Measurements from ENCODE around the gene GCAT.
"Not testable (repeated sequence)": the region's sequence is repeated elsewhere in the genome, so short reads cannot be mapped to it uniquely, and the experiment has no call there.

GCAT gene

DNA sequence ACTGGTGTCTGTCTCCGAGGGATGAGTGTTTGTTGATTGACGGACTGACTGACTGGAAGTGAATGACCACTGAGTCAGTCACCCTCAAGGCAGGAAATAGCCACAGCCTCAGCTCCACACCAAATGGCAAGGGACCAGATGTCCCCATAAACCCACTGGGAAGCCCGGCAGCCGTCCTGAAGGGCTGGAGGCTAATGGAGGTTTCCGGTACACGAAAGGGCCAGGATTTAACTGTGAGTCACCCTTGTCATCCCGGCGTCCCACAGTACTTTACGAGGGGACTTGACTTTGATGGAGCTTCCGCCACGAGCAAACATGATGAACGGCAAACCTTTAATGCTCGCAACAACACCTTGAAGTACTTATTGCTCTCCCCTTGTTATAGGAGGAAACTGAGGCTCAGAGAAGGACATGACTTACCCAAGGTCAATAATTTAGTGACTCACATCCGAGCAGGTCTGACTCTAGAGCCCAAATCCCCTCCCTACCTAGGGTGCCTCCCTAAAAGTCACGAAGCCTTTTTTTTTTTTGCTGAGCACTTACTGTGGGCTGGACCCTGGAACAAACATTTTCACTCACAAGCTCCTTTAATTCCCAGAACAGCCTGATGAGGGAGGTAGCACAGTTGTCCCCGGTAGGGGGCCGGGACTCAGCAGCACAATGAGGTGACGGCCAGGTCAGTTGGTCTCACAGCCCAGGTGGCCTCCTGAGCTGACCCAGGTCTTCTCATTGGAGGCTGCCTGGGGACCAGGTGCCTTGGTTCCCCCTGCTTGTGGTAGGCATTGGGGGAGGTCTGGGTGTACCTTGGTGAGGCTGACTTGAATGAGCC is 25.2 kb upstream of the GCAT start:
- DNase-seq, result no peak

- no peak for DNase-seq
Observed at GRCh38 chr22:37784829-37785495, 22.8 kb upstream of the GCAT start.

DNA sequence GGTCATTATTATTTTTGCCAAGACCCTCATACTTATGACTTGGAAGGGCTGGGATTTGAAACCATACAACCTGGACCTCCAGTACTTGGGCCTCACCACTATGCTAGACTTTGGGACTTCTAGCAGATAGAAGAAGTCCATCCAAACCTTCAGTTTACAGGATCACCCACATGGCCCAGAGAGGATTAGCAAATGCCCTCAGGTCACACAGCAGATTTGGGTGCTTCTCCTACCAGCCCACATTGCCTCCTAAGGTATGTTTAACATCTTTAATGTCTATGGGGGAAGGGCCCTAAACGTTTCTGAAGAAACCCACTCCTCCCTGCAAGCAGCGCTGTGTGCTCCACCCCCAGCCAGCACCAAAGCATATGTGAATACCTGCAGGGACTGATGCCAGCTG is 17.5 kb upstream of the GCAT start:
- DNase-seq, result no peak

- no peak for DNase-seq
Observed at GRCh38 chr22:37792494-37792893, 15.2 kb upstream of the GCAT start.

DNA sequence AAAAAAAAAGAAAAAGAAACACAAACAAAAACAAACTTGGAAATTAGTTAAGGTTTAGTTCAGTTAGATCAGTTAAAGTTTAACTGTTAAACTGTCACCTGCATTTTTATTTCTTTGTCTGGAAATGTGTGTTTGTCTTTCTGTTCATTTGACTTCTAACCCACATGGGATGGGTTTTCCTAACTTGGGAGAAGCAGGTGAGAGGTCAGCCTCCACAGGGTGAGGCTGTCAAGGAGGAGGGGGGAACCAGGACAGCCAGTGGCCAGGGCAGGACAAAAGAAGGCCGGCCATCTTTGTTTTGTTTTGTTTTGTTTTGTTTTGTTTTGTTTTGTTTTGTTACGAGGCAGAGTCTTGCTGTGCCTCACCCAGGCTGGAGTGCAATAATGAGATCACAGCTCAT is 13.4 kb upstream of the GCAT start:
- no peak for DNase-seq

GRCh38 chr22:37796079-37796478 is 11.7 kb upstream of the GCAT start:
- DNase-seq, result no peak

DNA sequence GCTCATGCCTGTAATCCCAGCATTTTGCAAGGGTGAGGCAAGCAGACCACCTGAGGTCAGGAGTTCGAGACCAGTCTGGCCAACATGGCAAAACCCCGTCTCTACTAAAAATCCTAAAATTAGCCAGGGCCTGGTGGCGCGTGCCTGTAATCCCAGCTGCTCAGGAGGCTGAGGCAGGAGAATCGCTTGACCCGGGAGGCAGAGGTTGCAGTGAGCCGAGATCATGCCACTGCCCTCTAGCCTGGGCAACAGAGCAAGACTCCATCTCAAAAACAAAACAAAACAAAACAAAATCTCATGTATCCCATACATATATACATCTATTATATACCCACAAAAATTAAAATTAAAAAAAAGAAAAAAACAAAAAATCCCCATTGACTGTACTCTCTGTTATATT is 10.5 kb upstream of the GCAT start:
- DNase-seq, result not testable (repeated sequence)

- DNase-seq, result no peak
Observed at GRCh38 chr22:37797874-37798500, 9.7 kb upstream of the GCAT start.

DNA sequence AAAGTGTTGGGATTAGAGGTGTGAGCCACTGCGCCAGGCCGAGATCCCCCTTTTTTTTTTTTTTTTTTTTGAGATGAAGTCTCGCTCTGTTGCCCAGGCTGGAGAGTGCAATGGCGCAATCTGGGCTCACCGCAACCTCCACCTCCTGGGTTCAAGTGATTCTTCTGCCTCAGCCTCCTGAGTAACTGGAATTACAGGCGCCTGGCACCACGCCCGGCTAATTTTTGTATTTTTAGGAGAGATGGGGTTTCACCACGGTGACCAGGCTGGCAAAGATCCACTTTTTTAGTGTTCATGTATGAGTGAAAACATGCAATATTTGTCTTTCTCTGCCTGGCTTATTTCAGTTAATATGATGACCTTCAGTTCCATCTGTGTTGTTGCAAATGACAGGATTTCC is 7.8 kb upstream of the GCAT start:
- DNase-seq, result not testable (repeated sequence)

- DNase-seq, result no peak
Observed at GRCh38 chr22:37801946-37802309, 5.8 kb upstream of the GCAT start.

DNA sequence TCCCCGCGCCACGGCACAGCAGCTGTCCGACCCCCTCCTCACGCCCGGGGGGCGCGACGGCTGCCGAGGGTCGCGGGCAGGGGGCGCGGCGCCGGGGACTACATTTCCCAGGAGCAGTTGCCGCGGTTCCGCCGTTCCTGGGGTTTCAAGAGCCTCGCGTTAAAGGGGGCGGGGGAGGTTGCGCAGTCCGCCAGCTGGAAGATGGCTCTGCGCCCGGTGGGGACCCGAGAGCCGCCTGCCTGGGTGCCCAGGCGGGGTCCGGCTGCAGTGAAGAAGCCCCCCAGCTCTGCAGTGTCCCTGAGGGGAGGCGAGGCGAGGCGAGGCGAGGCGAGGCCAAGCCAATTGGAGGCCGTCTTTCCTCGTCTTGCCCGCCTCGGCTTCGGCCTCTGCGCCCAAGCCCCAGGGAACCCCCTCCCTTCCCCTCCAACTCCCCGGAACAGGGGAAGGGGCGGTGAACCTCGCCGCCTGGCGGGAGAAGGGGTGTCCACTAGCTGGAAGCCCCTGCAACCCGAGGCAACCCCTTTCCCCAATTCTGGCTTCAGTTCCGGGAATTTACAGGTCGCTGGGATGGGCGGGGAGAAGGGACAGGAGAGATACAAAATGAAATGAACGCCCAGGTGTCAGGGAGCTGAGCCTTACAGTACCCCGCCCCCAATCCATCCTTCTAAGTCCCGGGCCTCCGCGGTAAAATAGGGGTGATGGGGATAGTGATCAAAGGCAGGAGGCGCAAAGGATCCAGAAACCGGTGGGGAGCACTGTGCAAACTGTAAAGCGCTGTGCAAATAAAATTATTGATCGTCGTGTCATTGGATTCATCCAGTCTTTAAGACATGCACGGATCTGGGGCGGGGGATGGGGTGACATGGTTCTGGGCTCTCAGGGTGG is 5.2 kb upstream of the GCAT start:
- peak; percentile 34 to 36 for DNase-seq

GRCh38 chr22:37803195-37803638 is 4.5 kb upstream of the GCAT start:
- no peak for DNase-seq

DNA sequence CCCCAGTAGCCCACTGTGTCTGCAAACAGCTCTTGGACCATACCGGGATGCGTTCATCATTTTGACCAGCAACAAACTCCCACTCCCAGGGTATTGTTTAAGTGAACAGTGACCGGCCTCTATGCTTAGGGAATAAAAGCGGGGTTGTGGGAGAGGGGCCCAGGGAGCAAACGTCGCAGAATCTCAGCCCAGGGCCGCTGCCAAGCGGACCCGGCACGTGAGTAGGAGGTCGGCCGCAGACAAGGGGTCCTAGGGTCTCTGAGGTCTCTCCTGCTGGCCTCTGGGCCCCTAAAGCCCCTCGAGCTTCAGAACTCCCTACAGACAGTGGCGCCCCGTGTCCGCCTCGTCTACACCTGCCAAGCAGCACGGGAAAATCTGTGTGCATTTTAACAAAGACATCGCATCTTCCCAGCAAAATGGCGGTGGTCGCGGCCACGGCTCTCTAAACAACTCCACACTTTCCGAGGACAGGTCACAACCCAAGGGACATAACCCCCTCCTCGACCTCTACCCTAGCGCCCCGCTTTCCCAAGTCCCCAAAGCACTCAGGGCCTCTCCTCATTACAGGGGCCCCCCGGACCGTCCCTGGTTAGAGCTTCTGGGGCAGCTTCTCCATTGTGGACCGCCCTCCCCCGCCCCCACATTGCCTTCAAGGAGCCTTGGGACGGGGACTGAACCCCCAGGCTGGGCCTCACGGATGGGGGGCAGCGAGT is 3.9 kb upstream of the GCAT start:
- no peak for DNase-seq

DNA sequence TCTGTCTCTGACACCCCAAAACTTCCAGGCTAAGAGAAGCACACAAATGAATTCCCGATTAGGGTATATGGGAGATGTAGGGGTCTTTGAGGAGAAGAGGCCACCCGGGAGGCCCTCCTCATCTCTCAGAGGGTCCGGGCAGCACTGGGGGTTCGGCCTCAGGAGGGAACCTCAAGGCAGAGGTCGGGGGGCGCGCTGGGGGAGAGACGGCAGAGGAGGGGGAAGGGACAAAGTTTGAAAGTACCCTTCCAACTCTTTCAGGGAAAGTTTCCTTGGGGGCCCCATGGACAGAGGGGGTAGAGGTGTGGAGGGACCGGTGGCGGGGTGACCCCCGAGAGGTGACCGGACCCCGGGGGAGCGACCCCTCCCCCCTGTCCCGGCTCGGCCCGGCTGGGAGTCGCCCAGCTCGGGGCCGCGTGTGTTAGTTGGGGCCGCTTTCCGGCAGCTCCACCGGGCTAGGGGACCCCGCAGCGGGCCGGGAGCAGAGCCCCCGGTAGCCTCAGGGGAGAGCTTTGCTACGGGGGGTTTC is 3.3 kb upstream of the GCAT start:
- DNase-seq, result no peak

DNA sequence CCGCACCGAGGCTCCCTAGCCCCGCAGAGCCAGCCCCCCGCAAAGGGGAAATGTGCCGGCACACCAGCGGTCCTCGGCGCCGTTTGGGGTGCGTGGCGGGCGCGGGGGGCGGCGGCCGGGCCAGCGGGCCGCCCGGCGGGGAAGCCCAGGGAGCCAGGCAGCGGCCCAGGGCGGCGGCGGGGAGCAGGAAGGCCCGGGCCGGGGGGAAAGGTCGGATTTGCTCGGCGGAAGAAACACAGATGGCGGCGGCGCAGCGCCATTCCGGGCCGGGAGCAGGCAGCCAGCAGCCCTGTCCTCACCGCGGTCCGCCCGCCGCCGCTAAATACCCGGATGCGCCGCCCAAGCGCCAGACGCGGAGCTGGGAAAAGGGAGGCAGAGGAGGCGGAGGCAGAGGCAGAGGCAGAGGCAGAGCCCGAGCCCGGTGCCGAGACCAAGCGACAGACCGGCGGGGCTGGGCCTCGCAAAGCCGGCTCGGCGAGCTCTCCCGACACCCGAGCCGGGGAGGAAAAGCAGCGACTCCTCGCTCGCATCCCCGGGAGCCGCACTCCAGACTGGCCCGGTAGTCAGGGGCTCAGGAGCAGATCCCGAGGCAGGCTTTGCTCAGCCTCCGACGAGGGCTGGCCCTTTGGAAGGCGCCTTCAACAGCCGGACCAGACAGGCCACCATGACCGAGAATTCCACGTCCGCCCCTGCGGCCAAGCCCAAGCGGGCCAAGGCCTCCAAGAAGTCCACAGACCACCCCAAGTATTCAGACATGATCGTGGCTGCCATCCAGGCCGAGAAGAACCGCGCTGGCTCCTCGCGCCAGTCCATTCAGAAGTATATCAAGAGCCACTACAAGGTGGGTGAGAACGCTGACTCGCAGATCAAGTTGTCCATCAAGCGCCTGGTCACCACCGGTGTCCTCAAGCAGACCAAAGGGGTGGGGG is 2.6 kb upstream of the GCAT start:
- peak; percentile 63 to 78 for DNase-seq

DNA sequence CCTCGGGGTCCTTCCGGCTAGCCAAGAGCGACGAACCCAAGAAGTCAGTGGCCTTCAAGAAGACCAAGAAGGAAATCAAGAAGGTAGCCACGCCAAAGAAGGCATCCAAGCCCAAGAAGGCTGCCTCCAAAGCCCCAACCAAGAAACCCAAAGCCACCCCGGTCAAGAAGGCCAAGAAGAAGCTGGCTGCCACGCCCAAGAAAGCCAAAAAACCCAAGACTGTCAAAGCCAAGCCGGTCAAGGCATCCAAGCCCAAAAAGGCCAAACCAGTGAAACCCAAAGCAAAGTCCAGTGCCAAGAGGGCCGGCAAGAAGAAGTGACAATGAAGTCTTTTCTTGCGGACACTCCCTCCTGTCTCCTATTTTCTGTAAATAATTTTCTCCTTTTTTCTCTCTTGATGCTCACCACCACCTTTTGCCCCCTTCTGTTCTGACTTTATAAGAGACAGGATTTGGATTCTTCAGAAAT is 1.9 kb upstream of the GCAT start:
- DNase-seq, result no peak

DNA sequence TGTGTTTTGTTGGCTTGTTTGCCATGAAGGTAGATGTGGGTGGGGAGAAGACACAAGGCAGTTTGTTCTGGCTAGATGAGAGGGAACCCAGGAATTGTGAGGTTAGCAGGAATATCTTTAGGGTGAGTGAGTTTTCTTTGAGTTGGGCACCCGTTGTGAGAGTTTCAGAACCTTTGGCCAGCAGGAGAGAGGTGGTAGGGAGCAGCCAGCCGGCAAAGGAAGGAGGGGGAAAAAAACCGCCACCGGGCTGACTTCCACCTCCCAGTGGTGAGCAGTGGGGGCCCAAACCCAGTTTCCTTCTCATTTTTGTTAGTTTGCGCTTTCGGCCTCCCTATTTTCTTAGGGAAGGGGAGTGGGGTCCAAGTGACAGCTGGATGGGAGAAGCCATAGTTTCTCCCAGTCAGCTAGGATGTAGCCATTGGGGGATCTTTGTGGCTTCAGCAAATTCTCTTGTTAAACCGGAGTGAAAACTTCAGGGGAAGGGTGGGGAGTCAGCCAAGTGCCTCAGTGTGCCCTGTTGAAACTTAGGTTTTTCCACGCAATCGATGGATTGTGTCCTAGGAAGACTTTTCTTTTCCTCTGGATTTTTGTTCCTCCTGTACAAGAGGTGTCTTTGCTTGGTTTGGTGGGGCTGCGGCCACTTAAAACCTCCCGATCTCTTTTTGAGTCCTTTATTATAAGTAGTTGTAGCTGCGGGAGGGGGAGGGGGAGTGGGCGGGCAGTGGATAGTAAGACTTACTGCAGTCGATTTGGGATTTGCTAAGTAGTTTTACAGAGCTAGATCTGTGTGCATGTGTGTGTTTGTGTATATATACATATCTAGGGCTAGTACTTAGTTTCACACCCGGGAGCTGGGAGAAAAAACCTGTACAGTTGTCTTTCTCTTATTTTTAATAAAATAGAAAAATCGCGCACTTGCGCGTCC is 1.1 kb upstream of the GCAT start:
- DNase-seq, result no peak

- no peak for DNase-seq
Observed at GRCh38 chr22:37808294-37808657, 542 bp downstream of the GCAT start.

DNA sequence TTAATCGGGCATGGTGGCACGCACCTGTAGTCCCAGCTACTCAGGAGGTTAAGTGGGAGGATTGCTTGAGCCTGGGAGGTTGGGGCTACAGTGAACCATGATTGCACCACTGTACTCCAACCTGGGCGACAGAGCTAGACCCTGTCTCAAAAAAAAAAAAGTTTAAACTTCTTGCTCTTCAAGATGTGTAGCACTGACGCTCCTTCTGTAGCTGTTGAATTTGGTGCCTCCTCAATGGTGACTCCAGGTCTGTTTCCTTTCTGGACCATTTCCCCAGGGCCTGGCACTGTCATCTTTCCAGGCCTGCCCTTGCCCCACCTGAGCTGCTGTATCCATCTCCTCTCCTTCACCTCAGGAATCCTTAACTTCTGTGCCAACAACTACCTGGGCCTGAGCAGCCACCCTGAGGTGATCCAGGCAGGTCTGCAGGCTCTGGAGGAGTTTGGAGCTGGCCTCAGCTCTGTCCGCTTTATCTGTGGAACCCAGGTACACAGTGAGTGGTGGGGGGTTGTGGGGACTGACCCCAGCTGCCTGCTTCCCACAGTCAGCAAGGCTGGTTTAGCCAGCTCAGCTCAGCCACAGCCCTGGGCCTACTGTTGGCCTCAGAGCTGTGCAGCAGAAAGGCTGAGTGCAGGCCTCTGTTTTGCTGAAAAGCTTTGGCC is 2.1 kb downstream of the GCAT start:
- DNase-seq, result no peak
